ENCODE results near the gene TMEM245.

Gene TMEM245

DNA sequence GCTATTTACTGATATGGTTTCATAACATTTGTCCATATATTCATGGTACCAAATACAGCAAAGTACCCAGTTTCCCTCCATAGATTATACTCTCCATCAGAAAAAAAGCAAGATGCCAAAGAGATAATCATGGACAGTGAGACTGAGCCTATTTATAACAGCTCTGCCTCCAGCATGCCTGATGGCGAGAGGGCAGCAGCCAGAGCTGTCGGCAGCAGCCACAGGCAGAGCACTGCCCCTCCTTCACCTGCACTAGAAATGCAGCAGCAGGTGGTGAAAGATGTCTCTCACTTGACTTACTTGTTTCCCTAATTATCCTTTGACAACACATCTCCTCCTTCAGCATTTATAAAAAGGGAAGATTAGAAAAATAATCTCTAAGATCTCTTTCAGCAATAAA, 138.9 kb downstream of the TMEM245 start:
- Histone ChIP-seq H2AK5ac (ENCODE audit: low read depth, low read length) (no peak overlapping the region), H3K14ac (ENCODE audit: low read length) (no peak overlapping the region), H3K36me3 (replicated peaks in 1 of 2; ENCODE audit: control insufficient read depth in 2 of 2, insufficient read depth in 2 of 2, low read length in 2 of 2) (peaks cover 16 to 93% of the 10 kb centered on the region in 2 donors), H3K27me3 (ENCODE audit: control insufficient read depth in 3 of 3, insufficient read depth in 3 of 3, low read depth in 1 of 3, low read length in 3 of 3) (no peaks in the 10 kb centered on the region), H3K4ac (ENCODE audit: low read length) (no peak overlapping the region), H3K9ac (ENCODE audit: low read depth, low read length, poor library complexity) (no peak overlapping the region), H3K9me3 (replicated peaks in 1 of 2; ENCODE audit: control insufficient read depth in 2 of 2, insufficient read depth in 1 of 2, low read depth in 1 of 2, low read length in 2 of 2) (no peaks in the 10 kb centered on the region), H3K23ac (ENCODE audit: low read depth, low read length, poor library complexity) (no peak overlapping the region), H2AFZ (ENCODE audit: low read length) (no peak overlapping the region), H3K18ac (ENCODE audit: low read length) (no peak overlapping the region), H4K8ac (ENCODE audit: low read depth, low read length) (no peak overlapping the region), H2BK5ac (ENCODE audit: low read length) (no peak overlapping the region), H3K4me3 (ENCODE audit: low read length in 2 of 2) (no peak overlapping the region), H2BK120ac (ENCODE audit: low read depth, low read length) (no peak overlapping the region), H2BK15ac (ENCODE audit: low read length) (no peak overlapping the region), H3K79me1 (ENCODE audit: low read depth, low read length) (no peaks in the 10 kb centered on the region), H4K91ac (ENCODE audit: low read depth, low read length, poor library complexity) (no peak overlapping the region), H3K4me2 (ENCODE audit: insufficient read depth, low read length, poor library complexity, severe bottlenecking) (no peak overlapping the region), H3K4me1 (ENCODE audit: control insufficient read depth in 2 of 2, insufficient read depth in 1 of 2, low read depth in 1 of 2, low read length in 2 of 2) (no peaks in the 10 kb centered on the region), H3K27ac (replicated peaks; ENCODE audit: low read length) (no peak overlapping the region), H2BK12ac (ENCODE audit: low read length) (no peak overlapping the region)
- WGBS, 2 donors (ENCODE audit: extremely low coverage in 2 of 2, insufficient read length in 2 of 2, insufficient replicate concordance in 1 of 2) = no CpG with 5 or more reads among the region's 2 CpGs
- DNase-seq (ENCODE audit: low spot score) = no peak

DNA sequence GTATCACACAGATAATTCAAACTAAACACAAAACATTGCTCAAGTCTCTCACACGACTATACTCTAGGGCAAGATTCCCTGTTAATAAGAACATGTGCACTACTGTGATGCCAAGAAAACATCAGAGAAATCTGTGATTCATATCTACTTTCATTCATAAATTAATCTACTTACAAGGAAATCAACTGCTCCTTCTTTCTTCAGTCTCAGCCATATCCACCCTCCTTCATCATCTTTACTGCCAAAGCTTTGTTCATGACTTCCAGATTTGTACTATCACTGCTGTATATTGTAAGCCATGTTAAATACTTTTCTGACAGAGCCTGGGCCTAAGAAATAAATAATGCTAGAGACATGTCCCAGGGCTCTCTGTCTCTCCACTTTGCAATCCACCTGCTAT, 141.5 kb downstream of the TMEM245 start:
- H2BK12ac ChIP-seq (ENCODE audit: low read length) = no peak overlapping the region
- H3K9me3 ChIP-seq (replicated peaks in 1 of 2; ENCODE audit: control insufficient read depth in 2 of 2, insufficient read depth in 1 of 2, low read depth in 1 of 2, low read length in 2 of 2) = no peaks in the 10 kb centered on the region
- H2AFZ ChIP-seq (ENCODE audit: low read length) = no peak overlapping the region
- H2BK120ac ChIP-seq (ENCODE audit: low read depth, low read length) = no peak overlapping the region
- no peak overlapping the region for H3K27ac ChIP-seq (replicated peaks; ENCODE audit: low read length)
- no peak overlapping the region for H3K23ac ChIP-seq (ENCODE audit: low read depth, low read length, poor library complexity)
- no peak overlapping the region for H3K4me3 ChIP-seq (ENCODE audit: low read length in 2 of 2)
- H3K9ac ChIP-seq (ENCODE audit: low read depth, low read length, poor library complexity) = no peak overlapping the region
- H2BK15ac ChIP-seq (ENCODE audit: low read length) = no peak overlapping the region
- H3K14ac ChIP-seq (ENCODE audit: low read length) = no peak overlapping the region
- no peak overlapping the region for H2AK5ac ChIP-seq (ENCODE audit: low read depth, low read length)
- no peak overlapping the region for H3K18ac ChIP-seq (ENCODE audit: low read length)
- H3K4me2 ChIP-seq (ENCODE audit: insufficient read depth, low read length, poor library complexity, severe bottlenecking) = no peak overlapping the region
- no peaks in the 10 kb centered on the region for H3K79me1 ChIP-seq (ENCODE audit: low read depth, low read length)
- no peak for DNase-seq (ENCODE audit: low spot score)
- H2BK5ac ChIP-seq (ENCODE audit: low read length) = no peak overlapping the region
- WGBS, 2 donors (ENCODE audit: extremely low coverage in 2 of 2, insufficient read length in 2 of 2, insufficient replicate concordance in 1 of 2) = no CpG with 5 or more reads among the region's 1 CpG
- H3K36me3 ChIP-seq (replicated peaks in 1 of 2; ENCODE audit: control insufficient read depth in 2 of 2, insufficient read depth in 2 of 2, low read length in 2 of 2) = peaks cover 12 to 88% of the 10 kb centered on the region in 2 donors
- H3K4ac ChIP-seq (ENCODE audit: low read length) = no peak overlapping the region
- no peaks in the 10 kb centered on the region for H3K27me3 ChIP-seq (ENCODE audit: control insufficient read depth in 3 of 3, insufficient read depth in 3 of 3, low read depth in 1 of 3, low read length in 3 of 3)
- H4K91ac ChIP-seq (ENCODE audit: low read depth, low read length, poor library complexity) = no peak overlapping the region
- H4K8ac ChIP-seq (ENCODE audit: low read depth, low read length) = no peak overlapping the region
- no peaks in the 10 kb centered on the region for H3K4me1 ChIP-seq (ENCODE audit: control insufficient read depth in 2 of 2, insufficient read depth in 1 of 2, low read depth in 1 of 2, low read length in 2 of 2)

DNA sequence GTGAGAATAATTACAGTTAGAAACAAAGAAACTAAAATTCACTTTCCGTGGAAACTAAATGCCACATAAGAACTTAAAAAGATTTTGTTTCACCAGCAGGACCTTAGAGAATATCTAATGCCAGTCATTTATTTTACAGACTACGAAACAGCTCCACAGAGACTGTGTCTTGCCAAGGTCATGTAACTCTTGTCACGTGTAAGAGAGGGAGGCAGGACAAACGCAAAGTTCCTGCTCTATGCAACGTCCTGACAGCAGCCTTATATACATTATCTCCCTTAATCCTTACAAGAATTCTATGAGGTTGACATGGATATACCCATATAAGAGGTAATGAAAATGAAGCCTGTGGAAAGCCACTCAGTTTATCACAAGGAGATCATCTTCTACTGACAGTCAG, 145.9 kb downstream of the TMEM245 start:
- no CpG with 5 or more reads among the region's 5 CpGs for WGBS, 2 donors (ENCODE audit: extremely low coverage in 2 of 2, insufficient read length in 2 of 2, insufficient replicate concordance in 1 of 2)
- Histone ChIP-seq H3K4me3 (ENCODE audit: low read length in 2 of 2) (no peak overlapping the region), H2BK5ac (ENCODE audit: low read length) (no peak overlapping the region), H3K9me3 (replicated peaks in 1 of 2; ENCODE audit: control insufficient read depth in 2 of 2, insufficient read depth in 1 of 2, low read depth in 1 of 2, low read length in 2 of 2) (peaks cover 0 to 4% of the 10 kb centered on the region in 2 donors), H3K36me3 (replicated peaks in 1 of 2; ENCODE audit: control insufficient read depth in 2 of 2, insufficient read depth in 2 of 2, low read length in 2 of 2) (peaks cover 15 to 87% of the 10 kb centered on the region in 2 donors), H3K27me3 (ENCODE audit: control insufficient read depth in 3 of 3, insufficient read depth in 3 of 3, low read depth in 1 of 3, low read length in 3 of 3) (no peaks in the 10 kb centered on the region), H4K91ac (ENCODE audit: low read depth, low read length, poor library complexity) (no peak overlapping the region), H2BK120ac (ENCODE audit: low read depth, low read length) (no peak overlapping the region), H3K27ac (replicated peaks; ENCODE audit: low read length) (no peak overlapping the region), H3K4me2 (ENCODE audit: insufficient read depth, low read length, poor library complexity, severe bottlenecking) (no peak overlapping the region), H4K8ac (ENCODE audit: low read depth, low read length) (no peak overlapping the region), H3K23ac (ENCODE audit: low read depth, low read length, poor library complexity) (no peak overlapping the region), H2BK12ac (ENCODE audit: low read length) (no peak overlapping the region), H2BK15ac (ENCODE audit: low read length) (no peak overlapping the region), H3K18ac (ENCODE audit: low read length) (no peak overlapping the region), H2AFZ (ENCODE audit: low read length) (no peak overlapping the region), H3K4me1 (ENCODE audit: control insufficient read depth in 2 of 2, insufficient read depth in 1 of 2, low read depth in 1 of 2, low read length in 2 of 2) (no peaks in the 10 kb centered on the region), H3K79me1 (ENCODE audit: low read depth, low read length) (no peaks in the 10 kb centered on the region), H2AK5ac (ENCODE audit: low read depth, low read length) (no peak overlapping the region), H3K4ac (ENCODE audit: low read length) (no peak overlapping the region), H3K9ac (ENCODE audit: low read depth, low read length, poor library complexity) (no peak overlapping the region), H3K14ac (ENCODE audit: low read length) (no peak overlapping the region)
- DNase-seq (ENCODE audit: low spot score) = no peak

DNA sequence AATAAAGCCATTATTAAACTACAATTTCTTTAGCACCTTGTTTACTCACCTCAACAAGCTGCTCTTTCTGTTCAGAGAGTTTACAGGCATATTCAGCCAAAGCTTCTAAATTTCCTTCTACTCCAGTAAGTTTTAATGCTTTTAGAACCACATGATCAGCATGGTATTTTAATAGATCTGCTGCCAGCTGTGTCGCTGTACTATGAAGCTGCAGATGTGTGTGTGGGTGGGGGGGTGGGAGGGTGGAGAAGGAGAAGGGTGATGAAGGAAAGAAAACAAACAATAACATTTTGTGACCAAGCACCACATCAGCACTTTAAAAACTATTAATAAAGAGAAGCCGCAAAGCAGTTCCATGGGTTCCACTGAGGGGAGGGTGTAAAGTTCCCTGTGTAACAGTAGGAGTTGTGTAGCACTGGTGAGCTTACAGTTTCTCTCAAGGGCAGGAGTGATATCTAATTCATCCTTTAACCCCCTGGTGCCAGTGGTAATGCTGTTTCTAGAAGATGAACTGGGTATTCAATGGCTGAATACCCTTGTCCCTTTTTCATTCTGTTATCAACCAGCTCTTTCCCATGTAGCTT, 147.0 kb downstream of the TMEM245 start:
- no CpG with 5 or more reads among the region's 2 CpGs for WGBS, 2 donors (ENCODE audit: extremely low coverage in 2 of 2, insufficient read length in 2 of 2, insufficient replicate concordance in 1 of 2)
- H2AFZ ChIP-seq (ENCODE audit: low read length) = no peak overlapping the region
- no peak overlapping the region for H3K18ac ChIP-seq (ENCODE audit: low read length)
- H4K91ac ChIP-seq (ENCODE audit: low read depth, low read length, poor library complexity) = no peak overlapping the region
- H2BK5ac ChIP-seq (ENCODE audit: low read length) = no peak overlapping the region
- no peaks in the 10 kb centered on the region for H3K79me1 ChIP-seq (ENCODE audit: low read depth, low read length)
- no peak overlapping the region for H3K4ac ChIP-seq (ENCODE audit: low read length)
- no peak overlapping the region for H3K14ac ChIP-seq (ENCODE audit: low read length)
- H2BK120ac ChIP-seq (ENCODE audit: low read depth, low read length) = no peak overlapping the region
- no peak overlapping the region for H3K4me3 ChIP-seq (ENCODE audit: low read length in 2 of 2)
- no peak overlapping the region for H2BK15ac ChIP-seq (ENCODE audit: low read length)
- no peak overlapping the region for H3K27ac ChIP-seq (replicated peaks; ENCODE audit: low read length)
- H2BK12ac ChIP-seq (ENCODE audit: low read length) = no peak overlapping the region
- no peaks in the 10 kb centered on the region for H3K27me3 ChIP-seq (ENCODE audit: control insufficient read depth in 3 of 3, insufficient read depth in 3 of 3, low read depth in 1 of 3, low read length in 3 of 3)
- no peak overlapping the region for H3K4me2 ChIP-seq (ENCODE audit: insufficient read depth, low read length, poor library complexity, severe bottlenecking)
- no peaks in the 10 kb centered on the region for H3K4me1 ChIP-seq (ENCODE audit: control insufficient read depth in 2 of 2, insufficient read depth in 1 of 2, low read depth in 1 of 2, low read length in 2 of 2)
- peaks cover 0 to 4% of the 10 kb centered on the region in 2 donors for H3K9me3 ChIP-seq (replicated peaks in 1 of 2; ENCODE audit: control insufficient read depth in 2 of 2, insufficient read depth in 1 of 2, low read depth in 1 of 2, low read length in 2 of 2)
- H3K9ac ChIP-seq (ENCODE audit: low read depth, low read length, poor library complexity) = no peak overlapping the region
- H3K23ac ChIP-seq (ENCODE audit: low read depth, low read length, poor library complexity) = no peak overlapping the region
- H4K8ac ChIP-seq (ENCODE audit: low read depth, low read length) = no peak overlapping the region
- peaks cover 8 to 84% of the 10 kb centered on the region in 2 donors for H3K36me3 ChIP-seq (replicated peaks in 1 of 2; ENCODE audit: control insufficient read depth in 2 of 2, insufficient read depth in 2 of 2, low read length in 2 of 2)
- DNase-seq (ENCODE audit: low spot score) = no peak
- no peak overlapping the region for H2AK5ac ChIP-seq (ENCODE audit: low read depth, low read length)

All from neuronal stem cell (in vitro differentiated cells).